Tibial artery (tissue), 4 donors: ENCODE measurements around the gene HDAC7.

Source experiments
- DNase-seq, 2 donors: peaks; one replicate each; pipeline ENCODE4 v3.0.0-alpha.2; 2019
- H3K27ac ChIP-seq, 2 donors: fragments of 200-600 bp; sonication (generic) in 1 of 2; 1 replicate in 1 of 2; 2 replicates in 1 of 2; pipeline ENCODE4 v1.5.1; 2018 to 2019; ENCODE audit warnings: mild to moderate bottlenecking in 1 of 2
- H3K27me3 ChIP-seq, 2 donors: fragments of 200-600 bp; sonication (generic) in 1 of 2; one replicate each; pipeline versions ENCODE4 v1.5.1 to v1.6.0; 2016 to 2019
- H3K36me3 ChIP-seq, 3 donors: fragments of 200-600 bp; sonication (generic) in 2 of 3; one replicate each; pipeline ENCODE4 v1.5.1; 2016 to 2019; ENCODE audit warnings: mild to moderate bottlenecking in 2 of 3
- H3K4me1 ChIP-seq, 4 donors: fragments of 200-600 bp; sonication (generic) in 2 of 4; 1 replicate in 3 of 4; 2 replicates in 1 of 4; pipeline ENCODE4 v1.5.1; 2016 to 2019
- H3K4me3 ChIP-seq, 2 donors: fragments of 200-600 bp; sonication (generic) in 1 of 2; 1 replicate in 1 of 2; 2 replicates in 1 of 2; pipeline ENCODE4 v1.5.1; 2018 to 2019; ENCODE audit warnings: mild to moderate bottlenecking in 2 of 2
- H3K9me3 ChIP-seq, 3 donors: fragments of 200-600 bp; sonication (generic) in 1 of 3; one replicate each; pipeline ENCODE4 v1.5.1; 2016 to 2019
- intact Hi-C: fragments of 100-400 bp; cut with DNase I; formaldehyde crosslinking; loops from one replicate; pipeline ENCODE4 v1.15.0; 2023; ENCODE audit warnings: low total_unique reads
- TF ChIP-seq, protein P1 (sequence below), 2 experiments: fragments of 200-600 bp in 1 of 2; fragments of 450-650 bp in 1 of 2; IDR thresholded peaks; one replicate each; pipeline ENCODE4 v1.5.1; 2017 to 2019; ENCODE audit warnings: antibody characterized with exemption in 2 of 2, mild to moderate bottlenecking in 1 of 2, moderate library complexity in 1 of 2

Gene HDAC7

DNA sequence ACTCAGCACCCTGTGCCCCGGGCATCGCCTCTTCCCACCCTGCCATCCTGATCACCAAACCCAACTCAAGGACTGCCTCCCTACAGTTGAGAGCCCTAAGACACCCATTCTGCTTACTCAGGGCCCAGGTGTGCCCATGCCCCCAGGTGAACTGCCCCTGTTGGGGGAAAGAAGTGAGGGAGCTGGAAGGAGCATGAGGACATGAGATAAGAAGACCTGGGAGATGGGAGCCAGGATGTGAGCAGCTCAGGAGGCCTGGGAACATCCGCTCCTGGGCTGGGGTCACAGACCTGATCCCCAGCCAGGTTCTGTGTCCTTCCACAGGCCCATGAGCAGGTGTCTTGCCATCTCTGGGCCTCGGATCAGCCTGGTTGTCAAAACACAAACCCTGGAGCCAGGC is 67.6 kb downstream of the HDAC7 start:
- intact Hi-C loops = loop anchor here (5.0 kb wide), 1 partner anchor 35 kb away; no protein-coding TSS in a partner anchor

DNA sequence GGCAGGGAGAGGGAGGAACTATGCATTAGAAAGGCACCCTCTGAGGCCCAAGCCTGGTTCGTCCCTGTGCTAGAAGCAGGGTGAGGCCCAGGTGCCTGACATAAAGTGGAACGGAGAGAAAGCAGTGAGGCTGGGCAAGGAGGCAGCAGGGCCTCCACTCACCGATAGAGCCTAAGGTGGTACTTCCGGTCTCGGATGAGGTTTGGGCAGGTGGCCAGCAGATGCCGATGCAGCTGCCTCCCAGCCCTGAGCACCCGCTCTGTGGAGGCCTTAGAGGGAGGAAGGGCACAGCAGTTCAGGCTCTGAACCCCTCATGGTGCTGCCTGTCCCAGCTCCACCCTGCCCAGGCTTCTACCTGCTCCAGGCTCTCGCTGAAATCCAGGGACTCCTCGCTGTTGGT is 68.1 kb downstream of the HDAC7 start:
- TF ChIP-seq, protein P1, sequence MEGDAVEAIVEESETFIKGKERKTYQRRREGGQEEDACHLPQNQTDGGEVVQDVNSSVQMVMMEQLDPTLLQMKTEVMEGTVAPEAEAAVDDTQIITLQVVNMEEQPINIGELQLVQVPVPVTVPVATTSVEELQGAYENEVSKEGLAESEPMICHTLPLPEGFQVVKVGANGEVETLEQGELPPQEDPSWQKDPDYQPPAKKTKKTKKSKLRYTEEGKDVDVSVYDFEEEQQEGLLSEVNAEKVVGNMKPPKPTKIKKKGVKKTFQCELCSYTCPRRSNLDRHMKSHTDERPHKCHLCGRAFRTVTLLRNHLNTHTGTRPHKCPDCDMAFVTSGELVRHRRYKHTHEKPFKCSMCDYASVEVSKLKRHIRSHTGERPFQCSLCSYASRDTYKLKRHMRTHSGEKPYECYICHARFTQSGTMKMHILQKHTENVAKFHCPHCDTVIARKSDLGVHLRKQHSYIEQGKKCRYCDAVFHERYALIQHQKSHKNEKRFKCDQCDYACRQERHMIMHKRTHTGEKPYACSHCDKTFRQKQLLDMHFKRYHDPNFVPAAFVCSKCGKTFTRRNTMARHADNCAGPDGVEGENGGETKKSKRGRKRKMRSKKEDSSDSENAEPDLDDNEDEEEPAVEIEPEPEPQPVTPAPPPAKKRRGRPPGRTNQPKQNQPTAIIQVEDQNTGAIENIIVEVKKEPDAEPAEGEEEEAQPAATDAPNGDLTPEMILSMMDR (IDR thresholded peaks at IDR 0.05) = no peak
- no peak for DNase-seq
- H3K36me3 ChIP-seq = peaks cover 0 to 53% (median 22%) of the 10 kb centered on the region in 3 donors
- H3K27me3 ChIP-seq = no peaks in the 10 kb centered on the region
- intact Hi-C loops = loop anchor here (5.0 kb wide), 1 partner anchor 34 kb away; no protein-coding TSS in a partner anchor
- no peak overlapping the region for H3K4me3 ChIP-seq
- H3K4me1 ChIP-seq = peaks cover 0 to 54% (median 52%) of the 10 kb centered on the region in 4 donors
- peak overlapping the region in 1 of 2 donors; percentile 62 for H3K27ac ChIP-seq
- H3K9me3 ChIP-seq = no peaks in the 10 kb centered on the region

More for the DNA sequence above, 67.6 kb downstream of the HDAC7 start:
- Histone ChIP-seq H3K36me3 (peaks cover 0 to 47% (median 21%) of the 10 kb centered on the region in 3 donors), H3K4me1 (peaks cover 0 to 60% (median 55%) of the 10 kb centered on the region in 4 donors), H3K9me3 (no peaks in the 10 kb centered on the region), H3K27ac (peak overlapping the region; percentile 62 to 79), H3K4me3 (no peak overlapping the region), H3K27me3 (no peaks in the 10 kb centered on the region)
- no peak for DNase-seq
- TF ChIP-seq, protein P1 (IDR thresholded peaks at IDR 0.05) = no peak

GRCh38 chr12:47750916-47751470 is 68.7 kb downstream of the HDAC7 start:
- H3K9me3 ChIP-seq = no peaks in the 10 kb centered on the region
- intact Hi-C loops = loop anchor here (5.0 kb wide), 1 partner anchor 34 kb away; no protein-coding TSS in a partner anchor
- H3K4me1 ChIP-seq = peaks cover 0 to 48% (median 48%) of the 10 kb centered on the region in 4 donors
- no peaks in the 10 kb centered on the region for H3K27me3 ChIP-seq
- DNase-seq = no peak
- H3K27ac ChIP-seq = peak overlapping the region in 1 of 2 donors; percentile 62
- TF ChIP-seq, protein P1 (IDR thresholded peaks at IDR 0.05) = no peak
- no peak overlapping the region for H3K4me3 ChIP-seq
- peaks cover 0 to 59% (median 22%) of the 10 kb centered on the region in 3 donors for H3K36me3 ChIP-seq

- H3K4me3 ChIP-seq = no peak overlapping the region
- H3K9me3 ChIP-seq = no peaks in the 10 kb centered on the region
- peaks cover 0 to 59% (median 22%) of the 10 kb centered on the region in 3 donors for H3K36me3 ChIP-seq
- no peak overlapping the region for H3K27ac ChIP-seq
- H3K4me1 ChIP-seq = peaks cover 0 to 42% (median 41%) of the 10 kb centered on the region in 4 donors
- no peak for DNase-seq
- TF ChIP-seq, protein P1 (IDR thresholded peaks at IDR 0.05) = no peak
- no peaks in the 10 kb centered on the region for H3K27me3 ChIP-seq
- intact Hi-C loops = loop anchor here (5.0 kb wide), 1 partner anchor 33 kb away; no protein-coding TSS in a partner anchor
Measured at GRCh38 chr12:47750229-47750798, 69.4 kb downstream of the HDAC7 start.

- Histone ChIP-seq H3K27me3 (no peaks in the 10 kb centered on the region), H3K27ac (no peak overlapping the region), H3K4me1 (peaks cover 0 to 27% (median 27%) of the 10 kb centered on the region in 4 donors), H3K36me3 (peaks cover 0 to 59% (median 22%) of the 10 kb centered on the region in 3 donors), H3K9me3 (no peaks in the 10 kb centered on the region), H3K4me3 (no peak overlapping the region)
- DNase-seq = no peak
- TF ChIP-seq, protein P1 (IDR thresholded peaks at IDR 0.05) = no peak
- intact Hi-C loops = no loop called here
Measured at GRCh38 chr12:47748899-47749298, 70.8 kb downstream of the HDAC7 start.
